ENCODE data around the gene CTNNA1.
"Not testable (repeated sequence)": the region's sequence is repeated elsewhere in the genome, so short reads cannot be mapped to it uniquely, and the experiment has no call there.

Gene CTNNA1

DNA sequence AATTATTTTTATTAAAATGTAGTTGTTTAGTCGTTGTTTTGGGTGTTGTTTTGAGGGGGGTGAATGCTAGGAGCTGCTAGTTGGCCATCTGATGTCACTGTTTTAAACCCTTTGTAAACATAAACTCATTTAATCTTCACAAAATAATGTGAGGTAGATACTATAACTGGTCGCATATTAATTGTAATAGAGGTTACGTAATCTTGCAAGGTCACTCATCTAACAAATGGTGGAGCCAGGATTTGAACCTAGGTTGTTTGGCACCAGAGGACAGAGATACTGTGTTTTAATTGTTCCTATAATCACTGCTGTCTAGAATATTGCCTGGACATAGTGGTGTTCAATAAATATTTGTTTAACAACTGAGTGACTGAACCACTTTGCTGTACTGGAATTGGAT is 67.5 kb downstream of the CTNNA1 start:
- DNase-seq: no peak

DNA sequence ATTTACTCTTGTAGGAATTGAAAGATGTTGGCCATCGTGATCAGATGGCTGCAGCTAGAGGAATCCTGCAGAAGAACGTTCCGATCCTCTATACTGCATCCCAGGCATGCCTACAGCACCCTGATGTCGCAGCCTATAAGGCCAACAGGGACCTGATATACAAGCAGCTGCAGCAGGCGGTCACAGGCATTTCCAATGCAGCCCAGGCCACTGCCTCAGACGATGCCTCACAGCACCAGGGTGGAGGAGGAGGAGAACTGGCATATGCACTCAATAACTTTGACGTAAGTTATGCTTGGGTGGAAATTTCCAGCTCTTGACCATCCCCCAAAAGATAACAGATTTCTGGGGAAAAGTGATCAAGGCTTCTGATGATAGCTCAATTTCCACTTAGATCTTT is 71.3 kb downstream of the CTNNA1 start:
- DNase-seq: no peak

DNA sequence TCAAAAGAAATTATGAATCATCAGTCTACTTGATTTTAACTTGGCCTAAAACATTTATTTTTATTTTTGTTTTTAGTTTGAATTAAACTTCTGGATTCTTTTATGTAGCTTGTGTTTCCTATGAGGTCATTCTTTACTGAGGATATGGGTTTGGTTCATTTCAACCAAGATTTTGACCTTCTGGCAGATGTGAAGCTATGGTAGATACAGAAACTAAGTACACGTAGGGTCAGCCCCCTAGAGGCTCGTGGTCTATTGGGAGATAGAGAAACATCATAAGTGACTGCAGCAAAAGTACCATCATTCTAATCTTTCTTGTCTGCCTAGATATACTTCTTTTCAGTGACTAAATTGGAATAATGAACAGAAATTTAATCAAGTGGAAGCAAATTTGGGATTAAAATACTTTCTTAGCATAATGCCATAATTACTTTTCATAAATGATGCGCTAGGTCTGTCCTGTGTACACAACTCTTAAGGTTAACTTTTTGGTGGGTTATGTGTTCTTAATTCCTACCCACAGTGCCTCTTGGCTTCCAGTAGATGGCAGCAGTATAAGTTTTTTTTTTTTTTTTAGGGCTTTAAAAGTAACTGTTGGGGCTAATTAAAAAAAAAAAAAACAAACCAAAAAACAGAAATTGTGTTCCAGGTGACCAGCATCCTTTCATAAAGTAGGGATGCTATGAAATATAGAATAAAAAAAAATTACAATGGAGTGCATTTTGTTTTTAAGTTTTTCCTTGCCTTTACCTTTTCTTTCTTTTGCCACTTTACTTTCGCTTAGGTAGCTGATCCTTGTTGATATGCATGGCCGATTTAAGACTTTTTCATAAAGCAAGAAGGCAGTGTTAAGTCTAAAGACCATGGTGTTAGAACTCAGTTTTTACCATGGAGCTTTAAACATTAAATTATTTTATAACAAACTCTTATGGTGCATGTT is 72.0 kb downstream of the CTNNA1 start:
- DNase-seq: no peak

DNA sequence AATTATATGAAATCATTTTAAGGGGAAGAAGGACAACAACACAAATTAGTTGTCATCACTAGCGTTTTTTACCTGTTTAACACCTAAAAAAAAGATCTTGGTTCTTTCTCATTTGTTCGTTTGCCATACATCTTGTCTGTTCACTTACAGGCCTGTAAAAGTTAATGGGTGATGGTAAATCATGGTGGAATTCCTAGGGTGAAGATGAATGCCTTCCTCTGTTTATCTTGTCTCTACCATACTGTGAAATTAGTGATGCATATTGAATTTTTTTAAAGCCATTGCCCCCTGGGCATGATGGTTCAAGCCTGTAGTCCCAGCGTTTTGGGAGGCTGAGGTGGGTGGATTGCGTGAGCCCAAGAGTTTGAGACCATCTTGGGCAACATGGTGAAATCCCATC is 75.3 kb downstream of the CTNNA1 start:
- DNase-seq: no peak

DNA sequence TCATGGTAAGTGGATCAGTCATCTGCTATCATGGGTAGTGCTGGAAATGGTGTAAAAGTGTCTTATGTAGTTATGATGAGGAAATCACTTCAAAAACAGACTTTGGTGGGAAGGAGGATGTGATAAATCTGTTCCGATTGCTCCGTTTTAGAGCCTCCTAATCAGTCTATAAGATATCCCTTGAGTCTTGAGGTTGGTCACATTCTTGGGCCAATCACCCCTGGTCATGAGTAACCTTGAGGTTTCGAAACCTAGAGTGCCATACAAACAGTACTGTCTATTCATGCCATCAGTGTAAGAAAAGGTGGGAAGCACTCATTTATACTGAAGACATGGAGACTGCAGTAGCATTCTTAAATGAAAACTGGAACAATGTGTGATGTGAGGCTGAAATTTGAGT is 76.1 kb downstream of the CTNNA1 start:
- no peak for DNase-seq

DNA sequence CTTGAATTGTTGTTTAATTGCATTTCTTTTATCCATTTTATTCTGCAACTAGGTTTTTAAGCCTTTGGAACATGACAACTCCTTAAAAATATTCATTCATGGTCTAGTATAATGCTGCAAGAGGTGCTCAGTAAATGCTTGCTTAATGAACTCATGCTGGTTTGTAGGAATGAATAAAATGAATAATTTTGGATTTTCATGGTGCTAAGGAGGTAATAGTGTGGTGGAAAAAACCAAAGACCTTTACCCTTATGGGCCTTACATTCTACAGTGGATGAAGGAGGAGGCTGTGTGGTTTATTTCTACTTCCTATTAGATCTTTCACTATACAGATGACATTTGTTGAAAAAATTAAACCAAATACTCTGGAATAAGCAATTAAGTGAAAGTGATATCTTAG is 78.5 kb downstream of the CTNNA1 start:
- no peak for DNase-seq

DNA sequence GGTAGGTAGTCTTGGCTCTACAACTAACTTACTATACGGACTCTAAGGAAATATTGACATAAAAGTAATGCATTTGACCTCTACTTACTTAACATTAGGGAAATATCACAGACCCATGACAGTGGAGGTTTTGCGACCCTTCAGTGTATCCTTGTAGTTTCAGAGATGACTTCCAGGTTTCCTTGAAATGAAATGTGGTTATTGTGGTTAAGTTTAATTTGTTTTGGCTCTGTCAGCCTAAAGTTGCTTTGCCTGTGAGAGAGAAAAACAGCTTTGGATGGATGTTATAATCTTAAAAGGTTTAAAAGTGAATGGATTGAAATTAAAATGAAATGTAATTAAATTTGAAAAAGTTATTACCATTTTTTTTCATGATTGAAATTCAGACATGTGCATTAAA is 79.0 kb downstream of the CTNNA1 start:
- no peak for DNase-seq

DNA sequence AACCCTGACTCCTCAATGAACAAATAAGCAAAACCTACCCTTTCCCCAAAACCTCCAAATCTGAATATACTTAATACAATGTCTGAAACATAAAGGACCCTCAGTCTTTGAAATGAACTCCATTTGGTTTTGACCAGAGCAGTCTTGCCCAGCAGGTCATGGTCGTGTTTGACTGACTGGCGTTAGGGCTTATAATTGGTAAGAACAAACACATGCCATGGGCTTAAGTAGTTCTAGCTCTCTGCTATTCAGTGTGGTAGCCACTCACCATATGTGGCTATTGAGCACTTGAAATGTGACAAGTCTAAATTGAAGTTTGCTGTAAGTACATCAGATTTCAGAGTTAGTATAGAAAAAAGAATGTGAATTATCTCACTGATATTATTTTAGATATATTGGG is 79.9 kb downstream of the CTNNA1 start:
- no peak for DNase-seq

DNA sequence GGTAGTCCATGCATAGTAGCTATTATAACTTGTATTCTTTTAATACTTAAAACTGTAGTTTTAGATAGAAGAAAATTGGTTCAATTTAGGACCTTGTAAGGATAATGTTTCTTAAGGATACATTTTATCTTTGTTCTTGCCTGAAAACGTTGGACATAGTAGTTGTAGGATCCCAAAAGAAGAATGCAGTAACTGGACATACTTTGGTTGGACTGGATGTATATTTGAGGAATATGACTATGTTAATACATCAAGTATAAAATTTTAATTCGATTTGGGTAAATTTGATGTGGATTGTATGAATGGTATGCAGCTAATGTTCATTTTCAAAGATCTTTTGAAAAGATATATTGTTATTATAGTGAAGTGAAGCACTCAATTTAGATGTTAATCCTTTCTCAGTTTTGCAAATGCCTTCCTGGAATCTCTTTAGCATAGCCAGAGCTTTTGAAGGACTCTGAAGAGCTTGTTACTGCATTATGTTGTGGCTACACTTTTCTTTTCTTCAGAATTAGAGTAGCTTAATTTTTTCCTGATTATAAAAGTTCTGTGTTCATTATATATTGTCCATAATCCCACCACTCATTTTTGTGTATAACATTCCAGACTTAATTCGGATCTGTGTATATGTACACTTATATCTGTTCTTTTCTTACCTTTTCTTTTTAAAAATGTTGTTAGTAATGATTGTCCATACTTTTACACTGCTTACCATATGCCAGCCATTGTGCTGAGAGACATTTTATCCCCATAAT is 80.7 kb downstream of the CTNNA1 start:
- no peak for DNase-seq

DNA sequence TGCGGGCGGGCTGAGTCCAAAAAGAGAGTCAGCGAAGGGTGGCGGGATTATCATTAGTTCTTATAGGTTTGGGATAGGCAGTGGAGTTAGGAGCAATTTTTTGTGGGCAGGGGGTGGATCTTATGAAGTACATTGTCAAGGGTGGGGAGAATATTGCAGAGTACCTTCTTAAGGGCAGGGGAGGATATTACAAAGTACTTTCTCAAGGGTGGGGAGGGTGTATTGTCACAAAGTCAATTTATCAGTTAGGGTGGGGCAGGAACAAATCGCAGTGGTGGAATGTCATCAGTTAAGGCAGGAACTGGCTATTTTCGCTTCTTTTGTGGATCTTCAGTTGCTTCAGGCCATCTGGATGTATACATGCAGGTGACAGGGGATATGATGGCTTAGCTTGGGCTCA is 81.6 kb downstream of the CTNNA1 start:
- DNase-seq: not testable (repeated sequence)

DNA sequence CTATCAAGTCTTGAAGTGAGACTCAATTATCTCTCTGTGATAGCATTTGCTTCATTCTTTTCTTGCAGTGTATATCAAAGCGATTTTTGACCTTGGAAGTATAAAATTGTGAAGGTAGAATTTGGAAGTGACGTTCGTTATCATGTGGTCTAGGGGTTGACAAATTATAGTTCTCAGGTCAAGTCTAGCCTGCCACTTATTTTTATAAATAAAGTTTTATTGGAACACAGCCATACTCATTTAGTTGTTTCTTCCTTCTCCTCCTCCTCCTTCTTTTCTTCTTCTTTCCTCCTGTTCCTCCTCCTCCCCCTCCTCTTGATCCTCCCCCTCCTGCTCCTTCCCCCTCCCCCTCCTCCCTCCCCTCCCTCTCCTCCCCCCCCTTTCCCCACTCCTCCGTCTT is 83.9 kb downstream of the CTNNA1 start:
- no peak for DNase-seq

DNA sequence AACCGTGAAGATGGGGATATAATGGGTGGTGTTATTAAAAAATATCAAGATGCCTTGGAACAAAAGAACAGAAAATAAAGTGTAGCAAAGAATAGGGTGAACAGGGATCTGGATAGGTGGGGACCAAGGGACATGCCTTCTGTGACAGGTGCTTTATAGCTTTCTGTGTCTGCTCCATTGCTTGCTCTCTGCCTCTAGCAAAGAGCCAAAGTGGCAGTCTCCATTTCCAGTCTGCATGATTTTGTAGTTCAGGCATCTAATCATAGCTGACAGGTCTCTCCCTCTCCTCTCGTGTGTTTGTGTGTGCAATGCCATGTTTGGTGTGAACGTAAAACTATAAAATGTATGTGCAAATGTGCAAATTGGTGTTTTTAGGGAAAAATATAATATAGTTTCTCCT is 86.9 kb downstream of the CTNNA1 start:
- DNase-seq: no peak

DNA sequence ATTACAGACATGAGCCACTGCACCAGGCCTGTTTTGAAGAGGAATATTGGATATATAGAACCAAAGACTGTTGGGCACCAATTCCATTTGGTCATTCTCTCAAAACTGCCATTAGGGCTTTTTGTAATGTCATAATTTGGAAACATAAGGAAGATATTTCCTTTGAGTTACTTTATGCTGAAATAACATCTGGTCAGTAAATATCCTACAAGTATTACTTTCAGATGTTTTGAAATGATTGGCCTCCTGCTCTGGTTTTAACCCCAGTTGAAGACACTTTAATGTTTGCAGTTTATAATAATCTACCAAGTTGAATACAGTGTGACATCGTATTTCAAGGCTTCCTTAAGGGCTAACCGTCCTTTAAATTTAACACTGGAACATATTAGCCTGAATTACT is 88.3 kb downstream of the CTNNA1 start:
- no peak for DNase-seq

DNA sequence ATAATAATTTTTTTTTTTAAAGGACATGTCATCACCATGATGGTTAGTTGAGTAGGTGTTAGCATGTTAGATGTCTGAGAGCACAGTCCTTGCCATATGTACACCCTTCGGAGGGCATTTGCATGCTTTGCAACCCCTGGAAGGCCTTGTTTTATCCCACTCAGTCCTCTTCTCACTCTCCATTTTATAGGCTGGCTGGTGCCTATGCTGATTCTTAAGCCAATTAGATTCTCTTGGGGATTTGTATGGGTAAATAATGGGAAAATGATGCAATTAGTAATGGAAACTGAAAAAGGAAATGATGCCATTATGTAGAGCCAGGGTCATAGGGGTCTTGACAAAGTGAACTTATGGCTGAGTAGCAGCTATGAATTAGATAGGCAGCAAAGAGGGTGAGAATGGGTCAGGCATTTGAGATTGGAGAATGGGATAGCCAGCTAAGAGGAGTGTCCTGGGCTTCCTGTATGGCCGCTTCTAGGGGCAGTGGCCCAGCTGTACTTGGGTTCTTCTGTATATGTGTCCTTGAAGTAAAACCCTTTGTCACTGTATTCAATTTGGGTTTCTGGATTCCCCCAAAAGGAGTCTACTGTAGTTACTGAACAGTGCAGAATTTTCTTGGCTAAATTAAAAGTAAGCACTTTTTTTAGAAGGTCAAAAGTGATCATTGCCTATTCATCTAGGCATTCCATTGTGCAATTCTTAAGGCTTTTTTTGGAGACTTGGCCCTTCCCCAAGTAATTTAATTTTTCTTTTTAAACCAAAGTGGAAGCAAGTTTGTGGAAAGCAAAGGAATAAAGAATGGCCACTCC is 90.3 kb downstream of the CTNNA1 start:
- no peak for DNase-seq

DNA sequence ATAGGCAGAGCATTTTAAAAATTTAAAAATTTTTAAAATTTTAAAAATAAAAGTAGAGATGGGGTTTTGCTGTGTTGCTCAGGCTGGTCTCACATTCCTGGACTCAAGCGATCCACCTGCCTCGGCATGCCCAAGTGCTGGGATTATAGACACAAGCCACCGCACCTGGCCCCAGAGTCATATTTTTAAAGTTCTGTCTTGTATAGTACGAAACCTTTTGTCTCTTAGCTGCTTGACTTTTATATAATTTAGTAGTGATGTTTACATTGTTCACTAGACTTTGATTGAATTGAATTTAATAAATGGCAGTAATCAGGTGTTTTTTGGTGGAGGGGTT is 90.9 kb downstream of the CTNNA1 start:
- DNase-seq: no peak

DNA sequence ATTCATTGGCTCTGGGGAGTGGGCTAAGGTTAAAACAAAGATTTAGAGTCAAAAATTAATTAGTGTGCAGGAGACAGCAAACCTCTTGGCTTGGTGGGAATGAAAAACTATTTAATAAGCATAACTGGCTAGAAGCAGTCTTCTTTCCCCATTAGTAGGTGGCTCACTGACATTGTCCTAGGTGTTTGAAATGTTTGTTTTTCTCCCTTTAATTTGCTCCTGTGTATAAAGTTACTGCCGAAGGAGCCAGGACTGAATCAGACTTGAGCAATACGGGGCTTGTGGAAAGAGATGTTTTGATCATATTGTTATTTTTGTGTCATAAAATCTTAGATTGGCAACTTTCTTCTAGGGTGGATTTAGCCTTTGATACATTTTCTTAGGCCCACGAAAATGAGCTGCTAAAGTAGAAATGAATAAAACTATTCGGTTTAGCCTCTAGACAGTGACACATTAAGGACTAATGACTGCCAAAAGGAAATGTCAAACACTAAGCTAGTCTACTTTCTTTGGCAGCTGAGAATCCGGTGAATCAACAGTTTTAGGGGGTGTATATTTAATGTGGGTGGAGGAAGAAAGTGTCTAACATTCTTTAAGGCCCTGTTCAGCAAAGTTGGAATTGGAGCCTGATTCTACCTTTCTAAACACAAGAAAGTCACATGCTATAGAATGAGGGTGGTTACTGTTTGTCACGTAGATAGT is 91.7 kb downstream of the CTNNA1 start:
- no peak for DNase-seq

DNA sequence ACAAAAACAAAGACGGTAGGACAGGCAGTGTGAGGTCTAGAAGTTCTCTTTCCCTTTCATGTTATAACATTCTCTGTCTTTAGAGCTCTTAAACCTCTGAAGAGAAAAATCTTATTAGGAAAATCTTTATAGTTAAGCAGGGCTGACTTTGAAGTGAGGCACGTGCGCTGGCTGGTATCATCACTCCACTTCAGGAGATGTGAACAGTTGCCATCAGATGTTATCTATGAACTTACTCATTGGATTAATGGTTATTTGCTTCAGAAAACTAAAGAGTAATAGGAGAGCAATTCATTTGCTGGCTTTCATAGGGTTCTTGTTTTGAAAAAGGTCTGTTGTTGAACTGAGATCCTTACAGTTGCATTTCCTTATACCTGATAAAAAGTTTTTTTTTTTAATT is 96.2 kb downstream of the CTNNA1 start:
- no peak for DNase-seq

DNA sequence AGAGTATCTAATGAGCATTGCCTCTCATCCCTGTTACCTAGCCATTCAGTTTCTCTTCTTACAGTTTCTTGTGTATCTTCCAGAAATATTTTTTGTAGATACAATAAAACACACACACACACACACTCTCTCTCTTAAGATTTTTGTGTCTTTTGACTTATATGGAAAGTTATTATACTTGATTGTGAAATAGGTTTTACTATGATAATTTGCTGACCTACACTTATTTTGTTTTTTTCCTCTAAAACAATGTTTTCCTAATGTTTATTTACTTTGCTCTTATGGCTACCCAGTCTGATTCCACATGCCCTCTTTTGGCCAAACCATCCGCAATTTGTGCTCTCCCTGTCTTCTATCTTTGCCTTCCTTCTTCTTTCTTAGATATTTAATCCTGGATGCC is 96.7 kb downstream of the CTNNA1 start:
- no peak for DNase-seq

DNA sequence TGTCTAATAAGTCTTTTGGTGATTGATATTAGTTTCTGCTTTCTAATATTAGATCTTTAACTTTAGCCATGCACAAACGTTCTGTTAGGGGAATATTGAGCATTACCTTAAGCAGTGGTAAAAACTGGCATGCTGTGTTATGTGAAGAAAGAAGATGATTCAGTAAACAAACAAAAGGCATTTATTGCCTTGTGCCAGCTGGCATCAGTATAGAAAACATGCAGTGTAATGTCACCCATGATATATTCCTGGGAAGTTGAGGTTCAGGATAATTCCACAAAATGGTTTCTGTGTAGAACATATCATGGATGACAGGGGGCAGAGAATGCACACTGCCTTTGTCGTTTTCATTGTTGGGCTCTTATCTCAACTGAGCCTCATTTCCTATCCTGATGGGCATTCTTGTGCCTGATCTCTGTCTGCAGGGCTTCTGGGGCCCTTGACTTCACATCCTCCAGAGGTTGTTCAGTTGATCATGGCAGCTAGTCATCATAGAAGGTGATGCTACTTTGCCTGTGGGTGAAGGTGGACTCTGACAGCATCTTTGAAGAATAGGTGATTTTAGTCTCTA is 97.7 kb downstream of the CTNNA1 start:
- DNase-seq: no peak

DNA sequence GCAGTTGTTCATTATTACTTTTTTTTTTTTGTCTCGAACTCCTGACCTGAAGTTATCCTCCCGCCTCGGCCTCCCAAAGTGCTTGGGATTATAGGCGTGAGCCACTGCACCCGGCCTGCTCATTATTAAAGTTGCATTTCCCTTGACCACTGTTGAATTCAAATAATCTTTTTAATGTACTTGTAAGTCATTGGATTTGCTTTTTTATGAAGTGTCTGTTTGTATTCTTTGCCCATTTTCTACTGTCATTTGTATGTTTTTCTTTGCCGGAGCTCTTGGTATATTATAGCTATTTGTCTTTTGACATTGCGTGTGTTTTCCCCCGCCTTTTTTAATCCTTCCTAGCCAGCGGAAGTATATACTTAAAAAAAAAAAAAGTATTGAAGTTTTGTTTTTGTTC is 99.9 kb downstream of the CTNNA1 start:
- no peak for DNase-seq

DNA sequence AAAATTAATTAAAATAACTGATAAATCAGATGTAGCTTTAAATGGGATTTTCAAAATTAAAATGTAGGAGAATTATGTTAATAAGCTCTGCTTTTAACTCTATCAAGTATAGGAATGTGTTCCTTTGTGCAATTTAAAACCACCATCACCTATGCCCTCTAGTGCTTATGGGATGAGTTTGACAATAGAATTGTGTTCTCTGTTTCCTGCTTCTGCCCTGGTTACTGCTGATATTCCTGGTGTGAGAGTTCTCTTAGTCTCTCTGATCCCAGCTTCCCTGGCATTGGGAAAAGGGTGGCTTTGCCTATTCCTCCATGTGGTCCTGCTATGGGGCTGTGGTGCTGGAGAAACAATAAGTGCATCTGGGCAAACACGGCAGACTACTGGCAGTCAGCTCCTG is 113.8 kb downstream of the CTNNA1 start:
- no peak for DNase-seq

DNA sequence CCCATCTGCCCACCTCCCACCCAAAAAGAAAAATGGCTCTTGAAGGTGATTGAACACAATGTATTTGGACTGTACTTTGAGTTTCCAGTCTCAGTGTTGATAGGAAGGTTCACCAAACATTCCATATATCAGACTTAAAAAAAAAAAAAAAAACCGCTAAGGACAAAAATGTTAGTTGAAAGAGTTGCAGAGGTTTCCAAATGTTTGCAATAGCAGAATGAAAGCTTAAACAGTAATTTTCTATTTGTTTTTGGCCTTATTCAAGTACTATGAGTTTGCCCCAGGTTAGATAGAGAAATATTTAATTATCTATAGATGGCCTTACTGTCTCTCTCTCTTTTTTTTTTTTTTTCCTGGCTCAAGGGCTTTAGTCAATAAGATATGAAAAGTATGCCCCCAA is 115.8 kb downstream of the CTNNA1 start:
- no peak for DNase-seq

Data from NCI-H187 treated with DMSO at 0.1 percent for 48 hours (cell line).